SK-N-SH treated with all-trans-retinoic acid at 6 μM for 48 hours (cell line): ENCODE data around the gene GAS5.
"Not testable (repeated sequence)": the region's sequence is repeated elsewhere in the genome, so short reads cannot be mapped to it uniquely, and the experiment has no call there.

ENCODE experiments used
- ARNTL ChIP-seq: fragments of 450-650 bp; formaldehyde crosslinking; IDR thresholded peaks from 2 replicates; pipeline ENCODE4 v1.5.0; 2020; ENCODE audit warnings: low read depth, mild to moderate bottlenecking, moderate library complexity, borderline replicate concordance
- SNAI2 ChIP-seq: fragments of 250-450 bp; sonication (Bioruptor Pico); IDR thresholded peaks from 2 replicates; pipeline ENCODE4 v1.5.0; 2020; ENCODE audit warnings: mild to moderate bottlenecking, moderate library complexity
- TCF4 ChIP-seq: fragments of 250-450 bp; sonication (Bioruptor Pico); IDR thresholded peaks from 2 replicates; pipeline ENCODE4 v1.8.0; 2021; ENCODE audit warnings: mild to moderate bottlenecking, moderate library complexity, borderline replicate concordance
- ZFP3 ChIP-seq: fragments of 250-450 bp; sonication (Bioruptor Pico); IDR thresholded peaks from 2 replicates; pipeline ENCODE4 v1.5.0; 2020; ENCODE audit warnings: mild to moderate bottlenecking, moderate library complexity
- TF ChIP-seq, protein P1 (sequence below): fragments of 250-450 bp; sonication (Bioruptor Pico); IDR thresholded peaks from 2 replicates; pipeline ENCODE4 v1.5.1; 2021; ENCODE audit warnings: mild to moderate bottlenecking, moderate library complexity
- TF ChIP-seq, protein P2 (sequence below): fragments of 250-450 bp; sonication (Bioruptor Pico); IDR thresholded peaks from 2 replicates; pipeline ENCODE4 v1.8.0; 2020; ENCODE audit warnings: mild to moderate bottlenecking, moderate library complexity, borderline replicate concordance

- TF ChIP-seq, protein P1, sequence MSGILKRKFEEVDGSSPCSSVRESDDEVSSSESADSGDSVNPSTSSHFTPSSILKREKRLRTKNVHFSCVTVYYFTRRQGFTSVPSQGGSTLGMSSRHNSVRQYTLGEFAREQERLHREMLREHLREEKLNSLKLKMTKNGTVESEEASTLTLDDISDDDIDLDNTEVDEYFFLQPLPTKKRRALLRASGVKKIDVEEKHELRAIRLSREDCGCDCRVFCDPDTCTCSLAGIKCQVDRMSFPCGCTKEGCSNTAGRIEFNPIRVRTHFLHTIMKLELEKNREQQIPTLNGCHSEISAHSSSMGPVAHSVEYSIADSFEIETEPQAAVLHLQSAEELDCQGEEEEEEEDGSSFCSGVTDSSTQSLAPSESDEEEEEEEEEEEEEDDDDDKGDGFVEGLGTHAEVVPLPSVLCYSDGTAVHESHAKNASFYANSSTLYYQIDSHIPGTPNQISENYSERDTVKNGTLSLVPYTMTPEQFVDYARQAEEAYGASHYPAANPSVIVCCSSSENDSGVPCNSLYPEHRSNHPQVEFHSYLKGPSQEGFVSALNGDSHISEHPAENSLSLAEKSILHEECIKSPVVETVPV (CRISPR knock-in tag), result not testable (repeated sequence)
- not testable (repeated sequence) for TF ChIP-seq TCF4 (CRISPR knock-in tag); SNAI2 (CRISPR knock-in tag); ARNTL; ZFP3 (CRISPR knock-in tag)
- TF ChIP-seq, protein P2, sequence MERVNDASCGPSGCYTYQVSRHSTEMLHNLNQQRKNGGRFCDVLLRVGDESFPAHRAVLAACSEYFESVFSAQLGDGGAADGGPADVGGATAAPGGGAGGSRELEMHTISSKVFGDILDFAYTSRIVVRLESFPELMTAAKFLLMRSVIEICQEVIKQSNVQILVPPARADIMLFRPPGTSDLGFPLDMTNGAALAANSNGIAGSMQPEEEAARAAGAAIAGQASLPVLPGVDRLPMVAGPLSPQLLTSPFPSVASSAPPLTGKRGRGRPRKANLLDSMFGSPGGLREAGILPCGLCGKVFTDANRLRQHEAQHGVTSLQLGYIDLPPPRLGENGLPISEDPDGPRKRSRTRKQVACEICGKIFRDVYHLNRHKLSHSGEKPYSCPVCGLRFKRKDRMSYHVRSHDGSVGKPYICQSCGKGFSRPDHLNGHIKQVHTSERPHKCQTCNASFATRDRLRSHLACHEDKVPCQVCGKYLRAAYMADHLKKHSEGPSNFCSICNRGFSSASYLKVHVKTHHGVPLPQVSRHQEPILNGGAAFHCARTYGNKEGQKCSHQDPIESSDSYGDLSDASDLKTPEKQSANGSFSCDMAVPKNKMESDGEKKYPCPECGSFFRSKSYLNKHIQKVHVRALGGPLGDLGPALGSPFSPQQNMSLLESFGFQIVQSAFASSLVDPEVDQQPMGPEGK, result peak; percentile 48; the same call in 1 of the 2 replicates
Observed at GRCh38 chr1:173862146-173862768, 5.5 kb downstream of the GAS5 start.
